OCI-M1 (cell line): ENCODE measurements around the gene DLX5.

Experiments
- DNase-seq: peaks from one replicate; lab custom pipeline; 2025; lab: John Stamatoyannopoulos, UW

The DLX5 gene

DNA sequence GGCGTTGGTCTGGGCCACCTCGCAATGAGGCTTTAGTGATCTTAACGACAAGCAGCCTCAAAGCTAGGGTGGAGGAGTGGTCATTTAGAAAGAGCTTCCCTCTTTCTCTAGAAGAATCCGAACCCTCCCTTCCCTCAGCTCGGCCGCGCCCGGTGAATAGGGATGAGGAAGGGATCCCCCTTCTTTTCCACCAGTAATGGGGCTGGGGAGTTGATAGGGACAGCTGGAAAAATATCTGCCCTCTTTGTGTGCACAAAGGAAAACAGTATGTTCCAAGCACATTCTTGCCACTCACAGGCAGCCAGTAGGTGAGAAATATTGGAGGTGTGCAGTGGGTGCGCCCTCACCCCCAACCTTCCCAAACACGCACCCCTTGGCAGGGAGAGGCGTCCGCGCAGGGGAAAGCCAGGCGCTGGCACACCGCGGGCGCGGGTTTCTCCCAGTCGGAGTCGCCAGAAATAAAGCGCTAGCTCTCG, 6.5 kb downstream of the DLX5 start:
- DNase-seq, result no peak

DNA sequence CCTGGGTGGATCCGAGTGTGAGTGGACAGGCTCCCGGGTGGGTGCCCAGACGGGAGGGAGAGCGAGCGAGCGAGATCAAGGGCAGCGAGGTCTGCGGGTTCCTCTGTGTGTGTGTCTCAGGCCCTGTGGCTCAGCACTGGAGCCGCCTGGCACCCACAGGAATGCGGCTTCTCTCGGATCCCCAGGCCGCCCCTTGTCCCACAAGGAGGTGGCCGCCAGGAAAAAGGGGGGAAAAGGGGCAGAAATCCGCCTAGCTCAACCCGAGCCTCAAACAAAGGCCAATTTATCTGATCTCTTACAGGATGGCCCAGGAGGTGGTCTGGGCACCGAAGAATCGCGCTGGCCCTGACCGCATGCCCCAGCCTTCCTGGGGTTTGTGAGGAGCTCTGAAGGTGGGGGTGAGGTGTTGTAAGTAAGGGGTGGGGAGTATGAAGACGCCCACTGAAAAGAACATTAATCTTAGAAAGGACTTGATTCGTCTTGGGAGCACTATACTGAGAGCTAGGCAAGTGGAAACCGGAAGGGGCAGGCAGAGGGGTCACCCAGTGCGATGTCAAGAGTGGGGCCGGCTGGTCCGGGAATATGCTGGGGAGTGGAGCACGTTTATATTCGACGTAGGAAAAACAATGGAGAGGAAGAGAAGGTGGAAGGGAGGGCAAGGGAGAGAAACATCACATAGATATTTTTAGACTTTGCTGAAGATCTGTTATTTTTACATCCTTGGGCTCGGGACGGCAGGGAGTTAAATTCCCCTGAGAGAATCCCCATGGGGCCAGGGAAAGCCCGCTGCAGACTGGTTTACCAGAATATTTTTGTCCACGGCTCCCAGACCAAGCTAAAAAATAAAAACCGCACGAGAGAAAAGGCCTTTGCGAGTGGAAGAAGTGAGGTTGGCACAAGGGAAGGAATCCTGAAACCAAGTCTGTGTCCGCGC, 7.2 kb downstream of the DLX5 start:
- DNase-seq, result no peak

GRCh38 chr7:97016381-97017191, 8.0 kb downstream of the DLX5 start:
- DNase-seq, result no peak

GRCh38 chr7:97015756-97016380, 8.8 kb downstream of the DLX5 start:
- DNase-seq, result no peak

- DNase-seq, result no peak
Observed at GRCh38 chr7:97015279-97015678, 9.4 kb downstream of the DLX5 start.

DNA sequence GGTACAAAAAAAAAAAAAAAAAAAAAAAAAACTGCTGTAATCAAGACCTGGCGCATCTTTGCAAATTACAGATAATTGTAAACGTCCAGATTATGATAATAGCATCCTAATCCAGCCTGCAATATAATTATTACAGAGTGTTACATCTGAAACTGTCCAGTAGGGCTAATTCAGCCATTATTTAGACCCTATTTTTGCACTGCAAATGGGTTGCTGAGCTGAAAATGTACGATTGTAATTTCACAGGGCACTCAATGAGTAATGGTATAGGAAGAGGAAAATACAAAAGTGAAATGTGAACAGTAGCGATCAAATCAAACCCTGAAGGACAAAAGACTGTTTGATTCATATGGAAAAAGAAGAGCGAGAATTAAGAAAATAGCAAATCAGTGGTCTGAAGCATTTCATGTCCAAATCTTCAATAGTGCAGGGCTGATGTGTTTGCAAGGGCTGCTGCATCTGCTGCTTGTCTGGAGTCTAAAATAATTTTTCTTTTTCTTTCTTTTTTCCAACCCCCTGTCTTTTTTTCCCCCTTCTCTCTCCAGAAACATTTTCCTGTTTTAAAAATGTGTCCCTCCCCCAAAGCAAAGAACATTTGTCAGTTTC, 10.4 kb downstream of the DLX5 start:
- DNase-seq, result no peak

DNA sequence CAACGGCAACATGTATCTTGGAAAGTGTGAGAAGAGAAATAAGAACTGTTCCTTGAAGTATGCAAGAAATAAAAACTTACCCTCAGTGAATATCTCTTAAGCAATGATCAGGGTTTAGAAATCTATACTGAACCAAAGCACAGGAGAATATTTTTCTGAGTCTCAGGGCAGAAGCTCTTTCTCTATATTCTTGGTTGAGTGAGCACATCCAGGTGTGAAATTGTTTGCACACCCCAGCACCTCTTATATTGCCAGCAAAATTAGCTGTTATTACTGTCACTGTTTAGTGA, 10.8 kb downstream of the DLX5 start:
- no peak for DNase-seq

DNA sequence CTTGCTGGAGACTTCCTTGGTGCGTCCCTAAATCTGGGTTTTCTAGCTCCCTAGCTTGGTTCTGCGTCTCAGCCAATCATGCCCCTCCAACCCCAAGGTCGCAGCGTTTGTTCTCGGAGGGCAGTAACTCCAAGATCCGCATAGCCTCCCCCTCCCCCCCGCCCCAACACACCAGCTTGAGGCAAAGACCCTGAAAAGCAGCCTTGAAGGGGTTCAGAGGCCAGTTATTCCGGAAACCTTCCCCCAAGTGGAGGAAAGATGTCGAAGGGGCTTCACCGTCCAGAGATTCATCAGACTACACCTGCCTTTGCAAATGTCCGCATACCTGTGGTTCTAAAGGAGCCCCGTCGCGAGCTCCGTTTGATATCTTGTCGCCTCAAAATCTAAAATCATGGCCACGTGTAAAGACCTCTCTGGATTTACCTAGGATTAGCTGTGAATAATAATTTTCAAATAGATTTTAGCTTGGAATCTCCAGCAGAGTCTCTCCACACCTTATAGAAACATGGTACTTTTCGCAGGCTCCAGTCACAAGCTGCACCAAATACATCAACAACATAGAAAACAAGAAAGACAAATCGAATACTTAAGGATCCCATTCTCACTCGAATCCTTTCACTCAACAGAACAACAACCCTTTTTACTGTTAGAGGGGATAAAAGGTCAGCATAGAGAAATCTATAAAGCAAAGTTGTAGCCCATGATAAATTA, 11.3 kb downstream of the DLX5 start:
- no peak for DNase-seq

- DNase-seq, result no peak
Observed at GRCh38 chr7:97012365-97013133, 12.1 kb downstream of the DLX5 start.

DNA sequence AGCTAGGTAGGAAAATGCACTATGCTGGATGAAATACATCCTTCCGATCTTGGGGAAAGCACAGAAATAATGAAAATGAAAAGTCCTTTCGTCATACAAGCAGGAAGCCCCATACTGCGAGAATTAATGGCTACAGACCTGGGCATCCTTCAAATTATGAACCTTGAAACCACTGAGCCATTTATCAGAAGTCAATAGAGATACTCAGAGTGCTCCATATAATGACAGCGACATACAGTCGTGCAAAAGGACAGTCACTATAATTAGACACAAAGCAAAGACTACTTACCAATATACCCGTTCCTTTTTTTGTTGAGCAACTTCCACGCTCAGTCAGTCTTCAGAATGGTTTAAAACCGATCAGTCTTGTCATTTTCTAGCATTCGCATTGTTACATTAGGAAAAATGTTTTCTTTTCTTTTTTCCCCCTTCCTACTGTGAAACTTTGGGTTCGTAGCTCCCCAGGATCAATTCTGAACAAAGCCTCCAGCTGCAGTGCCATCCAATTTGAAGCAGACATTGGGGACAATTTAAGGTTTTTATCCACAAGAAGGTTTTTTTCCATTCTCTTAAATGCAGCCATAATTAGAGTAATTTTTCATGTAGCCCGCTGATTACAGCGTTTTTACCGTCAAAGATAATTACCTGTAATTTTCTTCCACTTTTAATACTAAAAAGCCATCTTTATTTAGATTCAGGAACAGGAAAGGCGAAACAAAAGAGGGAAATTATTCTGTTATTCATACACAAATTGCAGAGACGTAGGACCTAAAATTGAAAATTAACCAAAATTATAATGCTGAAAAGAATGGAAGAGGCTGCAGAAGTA, 12.9 kb downstream of the DLX5 start:
- no peak for DNase-seq

- DNase-seq, result no peak
Observed at GRCh38 chr7:97011104-97011503, 13.5 kb downstream of the DLX5 start.

DNA sequence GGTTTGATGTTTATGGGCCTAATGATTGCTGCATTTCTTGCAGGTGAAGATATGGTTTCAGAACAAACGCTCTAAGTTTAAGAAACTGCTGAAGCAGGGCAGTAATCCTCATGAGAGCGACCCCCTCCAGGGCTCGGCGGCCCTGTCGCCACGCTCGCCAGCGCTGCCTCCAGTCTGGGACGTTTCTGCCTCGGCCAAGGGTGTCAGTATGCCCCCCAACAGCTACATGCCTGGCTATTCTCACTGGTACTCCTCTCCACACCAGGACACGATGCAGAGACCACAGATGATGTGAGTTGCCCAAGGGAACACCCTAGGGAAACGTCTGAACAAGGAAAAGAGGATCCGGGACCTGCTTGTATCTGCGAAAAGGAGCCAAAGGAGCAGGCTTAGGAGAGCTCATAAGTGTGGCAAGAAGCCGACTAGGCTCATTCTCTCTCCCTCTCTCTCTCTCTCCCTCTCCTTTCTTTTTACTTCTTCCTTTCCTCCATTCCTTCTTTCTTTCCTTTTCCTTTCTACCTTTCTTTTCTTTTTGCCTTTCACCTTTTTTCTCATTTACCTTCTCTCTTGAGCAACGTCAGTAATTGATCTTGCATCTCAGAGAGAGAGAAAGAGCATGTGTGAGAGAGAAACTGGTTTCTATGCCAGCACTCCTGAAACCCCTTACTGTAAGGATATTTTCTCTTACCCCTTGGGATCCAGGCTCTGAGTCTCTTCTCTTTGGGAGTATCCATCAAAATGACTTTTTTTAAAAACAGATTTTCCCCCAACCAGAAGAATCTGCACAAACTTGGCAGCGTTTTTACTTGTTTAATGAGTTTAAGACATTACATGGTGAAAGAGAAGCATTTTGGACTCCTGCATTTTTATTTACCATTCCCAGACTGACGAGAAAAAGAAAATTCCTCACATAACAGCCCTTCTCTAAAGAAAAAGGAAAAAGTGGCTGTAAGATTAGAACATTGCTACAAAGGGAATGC, 14.6 kb downstream of the DLX5 start:
- DNase-seq, result no peak

GRCh38 chr7:97008275-97008917, 16.2 kb downstream of the DLX5 start:
- DNase-seq, result no peak

DNA sequence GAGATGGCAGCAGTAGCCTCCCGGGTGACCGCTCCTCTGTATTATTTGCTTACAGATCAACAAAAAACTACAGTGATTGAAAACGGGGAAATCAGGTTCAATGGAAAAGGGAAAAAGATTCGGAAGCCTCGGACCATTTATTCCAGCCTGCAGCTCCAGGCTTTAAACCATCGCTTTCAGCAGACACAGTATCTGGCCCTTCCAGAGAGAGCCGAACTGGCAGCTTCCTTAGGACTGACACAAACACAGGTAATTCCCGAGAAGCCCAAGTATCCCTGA, 17.1 kb downstream of the DLX5 start:
- no peak for DNase-seq

DNA sequence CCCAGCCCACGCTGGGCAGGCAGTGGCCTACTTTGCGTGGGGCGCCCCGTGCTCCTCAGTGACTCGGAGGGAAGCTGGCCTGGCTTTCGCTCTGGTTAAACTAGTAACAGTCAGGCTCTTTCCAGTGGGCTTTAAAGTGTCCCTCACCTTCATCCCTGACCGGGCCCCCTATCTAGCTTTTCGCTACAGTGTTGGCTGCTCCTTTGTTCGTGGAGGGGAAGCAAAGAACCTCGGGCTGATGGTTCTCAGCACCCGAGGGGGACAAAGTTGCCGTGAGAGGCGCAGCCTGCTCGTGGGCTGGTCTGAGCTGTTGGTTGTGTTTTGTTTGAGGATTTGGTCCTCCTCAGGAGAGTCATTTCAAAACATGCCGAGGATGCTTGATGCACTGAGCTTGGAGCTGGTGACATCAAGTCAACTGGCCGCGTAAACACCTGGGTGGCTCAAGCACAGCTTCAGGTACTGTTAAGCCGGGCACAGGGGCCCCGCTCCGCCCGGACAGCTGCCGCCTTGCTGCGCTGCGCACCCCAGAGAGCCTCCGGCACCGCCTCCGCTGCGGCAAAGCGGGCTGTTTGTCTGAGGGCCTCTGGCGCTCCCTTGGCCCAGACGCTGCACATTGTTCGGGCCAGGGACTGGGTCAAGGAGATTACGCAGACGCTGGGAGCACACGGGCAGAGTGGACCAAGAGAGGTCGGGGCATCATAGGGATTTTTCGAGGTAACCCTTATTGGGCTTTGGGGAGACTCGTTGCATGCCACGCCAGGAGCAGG, 17.6 kb downstream of the DLX5 start:
- no peak for DNase-seq

GRCh38 chr7:97006055-97006815, 18.4 kb downstream of the DLX5 start:
- no peak for DNase-seq
